HL-60 (cell line): ENCODE results near the gene RAP1A.

Experiments
- CTCF ChIP-seq: IDR thresholded peaks from one replicate; pipeline ENCODE4 v1.5.1; 2011; ENCODE audit warnings: low read length, control low read depth, inconsistent platforms; ENCODE audit not compliant: insufficient read depth
- GABPA ChIP-seq: IDR thresholded peaks from 2 replicates; pipeline ENCODE4 v1.6.1; 2012; ENCODE audit warnings: low read depth
- POLR2AphosphoS5 ChIP-seq: IDR thresholded peaks from 2 replicates; pipeline ENCODE4 v1.6.1; 2012; ENCODE audit warnings: low read depth

GRCh38 chr1:111745675-111746613 is 126.4 kb downstream of the RAP1A start:
- TF ChIP-seq GABPA (no peak), POLR2AphosphoS5 (no peak), CTCF (no peak)
